ENCODE data around the gene MRRF. TPM values are rescaled to one million over a fixed set of nuclear protein-coding genes. Genes with fewer than 3 reads are reported as not detected.

The MRRF gene
- total RNA-seq, 1 donor from 2014 or later: 38.5 TPM

DNA sequence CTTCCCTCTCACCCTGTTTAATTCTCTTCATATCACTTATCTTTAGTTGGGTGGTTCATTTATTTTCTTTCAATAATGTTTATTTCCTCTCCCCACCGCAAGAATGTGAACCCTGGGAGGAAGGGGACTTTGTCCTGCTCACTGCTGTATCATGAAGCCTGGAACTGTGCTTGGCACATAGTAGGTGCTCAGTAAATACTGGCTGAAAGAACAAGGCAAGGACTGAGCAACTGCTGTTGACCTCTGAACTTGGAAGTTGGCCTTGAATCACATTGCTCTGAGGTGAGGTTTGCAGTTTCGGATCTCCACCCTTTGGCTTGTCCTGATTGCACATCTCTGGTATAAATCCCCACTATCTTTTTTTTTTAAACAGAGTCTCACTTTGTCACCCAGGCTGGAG lies 84.1 kb downstream of the MRRF start:
- H3K36me3 ChIP-seq: no peaks in the 10 kb centered on the region
- H3K27ac ChIP-seq: no peak overlapping the region
- H3K4me1 ChIP-seq: peaks cover 18% of the 10 kb centered on the region
- H3K27me3 ChIP-seq: no peaks in the 10 kb centered on the region
- H3K9me3 ChIP-seq: no peaks in the 10 kb centered on the region
- no peak for TF ChIP-seq POLR2AphosphoS5 (IDR thresholded peaks at IDR 0.05; ENCODE audit: insufficient read depth in 1 of 2, low read depth in 1 of 2)
- TF ChIP-seq POLR2A (IDR thresholded peaks at IDR 0.05): no peak
- TF ChIP-seq, protein P1, sequence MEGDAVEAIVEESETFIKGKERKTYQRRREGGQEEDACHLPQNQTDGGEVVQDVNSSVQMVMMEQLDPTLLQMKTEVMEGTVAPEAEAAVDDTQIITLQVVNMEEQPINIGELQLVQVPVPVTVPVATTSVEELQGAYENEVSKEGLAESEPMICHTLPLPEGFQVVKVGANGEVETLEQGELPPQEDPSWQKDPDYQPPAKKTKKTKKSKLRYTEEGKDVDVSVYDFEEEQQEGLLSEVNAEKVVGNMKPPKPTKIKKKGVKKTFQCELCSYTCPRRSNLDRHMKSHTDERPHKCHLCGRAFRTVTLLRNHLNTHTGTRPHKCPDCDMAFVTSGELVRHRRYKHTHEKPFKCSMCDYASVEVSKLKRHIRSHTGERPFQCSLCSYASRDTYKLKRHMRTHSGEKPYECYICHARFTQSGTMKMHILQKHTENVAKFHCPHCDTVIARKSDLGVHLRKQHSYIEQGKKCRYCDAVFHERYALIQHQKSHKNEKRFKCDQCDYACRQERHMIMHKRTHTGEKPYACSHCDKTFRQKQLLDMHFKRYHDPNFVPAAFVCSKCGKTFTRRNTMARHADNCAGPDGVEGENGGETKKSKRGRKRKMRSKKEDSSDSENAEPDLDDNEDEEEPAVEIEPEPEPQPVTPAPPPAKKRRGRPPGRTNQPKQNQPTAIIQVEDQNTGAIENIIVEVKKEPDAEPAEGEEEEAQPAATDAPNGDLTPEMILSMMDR (IDR thresholded peaks at IDR 0.05): no peak
- no peak for DNase-seq (ENCODE audit: extremely low spot score in 2 of 2)
- no peak overlapping the region for H3K4me3 ChIP-seq
- intact Hi-C loops (cut with DNase I): no loop called here

DNA sequence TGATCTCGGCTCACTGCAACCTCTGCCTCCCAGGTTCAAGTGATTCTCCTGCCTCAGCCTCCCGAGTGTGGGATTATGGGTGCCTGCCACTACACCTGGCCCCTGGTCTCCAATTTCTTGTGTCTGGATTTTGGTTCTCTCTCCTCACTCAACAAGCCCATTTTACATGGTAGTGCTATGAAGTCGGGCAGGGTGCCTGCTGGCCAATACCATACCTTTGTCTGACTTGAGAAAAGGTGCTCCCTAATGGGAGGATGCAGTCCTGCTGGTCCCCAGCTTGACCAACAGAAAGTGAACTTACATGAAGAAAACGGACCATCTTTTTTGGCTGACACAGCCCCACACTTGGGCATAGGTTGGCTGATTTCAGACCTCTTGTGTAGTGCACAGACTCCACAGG lies 84.5 kb downstream of the MRRF start:
- intact Hi-C loops (cut with DNase I): no loop called here
- Histone ChIP-seq H3K4me1 (peaks cover 18% of the 10 kb centered on the region), H3K27ac (no peak overlapping the region), H3K4me3 (no peak overlapping the region), H3K9me3 (no peaks in the 10 kb centered on the region), H3K36me3 (no peaks in the 10 kb centered on the region), H3K27me3 (no peaks in the 10 kb centered on the region)
- TF ChIP-seq, protein P1 (IDR thresholded peaks at IDR 0.05): no peak
- TF ChIP-seq POLR2A (IDR thresholded peaks at IDR 0.05) (no peak), POLR2AphosphoS5 (IDR thresholded peaks at IDR 0.05; ENCODE audit: insufficient read depth in 1 of 2, low read depth in 1 of 2) (no peak)
- DNase-seq (ENCODE audit: extremely low spot score in 2 of 2): no peak

DNA sequence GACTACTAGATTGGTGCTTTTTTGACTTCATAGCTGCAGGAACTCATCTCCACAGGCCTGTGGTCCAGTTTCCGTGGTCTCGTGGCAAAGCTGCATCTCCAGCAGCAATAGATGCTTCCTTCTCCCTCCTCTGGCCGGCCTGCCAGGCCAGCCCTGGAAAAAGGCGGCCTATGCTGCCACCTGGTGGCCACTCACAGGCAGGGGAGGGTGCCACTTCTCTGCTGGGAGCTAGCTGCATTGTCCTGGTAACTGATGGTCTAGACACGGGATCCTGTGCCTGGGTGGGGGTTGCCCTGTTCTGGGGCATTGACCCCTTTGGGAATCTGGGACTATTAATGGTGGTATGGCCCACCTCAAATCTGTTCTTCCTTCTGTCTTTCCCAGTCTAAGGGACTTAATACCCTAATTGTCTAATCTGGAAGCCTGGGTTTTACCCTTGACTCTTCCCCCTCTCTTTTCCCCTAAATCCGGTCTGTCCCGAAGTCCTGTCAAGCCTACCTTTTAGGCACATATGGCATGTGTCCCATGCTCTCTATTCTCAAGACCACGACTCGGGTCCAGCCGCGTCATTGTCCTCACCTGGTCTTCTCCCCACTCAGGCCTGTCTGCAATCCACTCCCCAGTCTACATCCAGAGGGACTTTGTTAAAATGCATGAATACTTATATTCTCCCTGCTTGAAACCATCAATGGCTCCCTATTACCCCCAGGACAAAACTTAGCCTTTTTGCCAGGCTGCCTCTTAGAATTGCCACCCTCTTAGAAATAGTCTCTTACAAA lies 86.1 kb downstream of the MRRF start:
- intact Hi-C loops (cut with DNase I): loop anchor here (2.0 kb wide), 1 partner anchor 226 kb away; no protein-coding TSS in a partner anchor
- TF ChIP-seq, protein P1 (IDR thresholded peaks at IDR 0.05): peak; percentile 94 to 98 (median 96)
- TF ChIP-seq POLR2AphosphoS5 (IDR thresholded peaks at IDR 0.05; ENCODE audit: insufficient read depth in 1 of 2, low read depth in 1 of 2): no peak
- no peak for DNase-seq (ENCODE audit: extremely low spot score in 2 of 2)

DNA sequence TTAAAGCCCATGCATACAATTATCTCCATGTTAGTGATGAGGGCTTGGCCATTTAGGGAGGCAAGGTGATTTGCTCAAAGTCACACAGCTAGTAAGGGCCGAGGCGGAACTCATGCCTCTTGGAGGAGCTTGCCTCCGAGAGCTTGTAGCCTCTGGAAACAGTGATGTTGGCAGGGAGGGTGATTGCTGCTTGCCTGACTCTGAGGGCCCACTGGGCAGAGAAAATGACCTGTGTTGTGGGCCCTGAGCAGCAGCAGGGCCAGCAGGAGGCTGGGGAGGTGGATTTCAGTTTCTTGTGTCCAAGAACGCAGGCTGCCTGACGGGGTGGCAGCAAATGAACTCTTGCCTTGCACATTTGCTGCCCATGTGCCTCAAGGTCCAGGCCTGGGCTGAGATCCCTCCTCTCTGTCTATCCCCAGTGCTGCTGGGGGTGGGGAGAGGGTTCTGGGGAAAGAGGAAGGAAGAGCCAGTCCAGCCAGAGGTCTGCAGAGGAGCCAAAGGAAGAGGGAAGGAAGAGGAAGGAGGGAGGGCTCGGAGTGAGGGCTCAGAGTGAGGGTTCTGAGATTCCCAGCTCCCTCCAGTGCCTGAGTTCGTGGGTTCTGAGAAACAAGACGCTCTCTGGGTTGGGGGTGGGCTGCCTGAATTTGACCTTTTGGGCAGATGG lies 90.0 kb downstream of the MRRF start:
- Histone ChIP-seq H3K36me3 (no peaks in the 10 kb centered on the region), H3K4me3 (no peak overlapping the region), H3K27me3 (no peaks in the 10 kb centered on the region), H3K27ac (no peak overlapping the region), H3K4me1 (no peaks in the 10 kb centered on the region), H3K9me3 (no peaks in the 10 kb centered on the region)
- TF ChIP-seq POLR2A (IDR thresholded peaks at IDR 0.05) (no peak), POLR2AphosphoS5 (IDR thresholded peaks at IDR 0.05; ENCODE audit: insufficient read depth in 1 of 2, low read depth in 1 of 2) (no peak)
- TF ChIP-seq, protein P1 (IDR thresholded peaks at IDR 0.05): no peak
- DNase-seq (ENCODE audit: extremely low spot score in 2 of 2): no peak
- intact Hi-C loops (cut with DNase I): loop anchor here (5.0 kb wide), 1 partner anchor 252 kb away; no protein-coding TSS in a partner anchor

More for the DNA sequence above, 86.1 kb downstream of the MRRF start:
- H3K27me3 ChIP-seq: no peaks in the 10 kb centered on the region
- peaks cover 18% of the 10 kb centered on the region for H3K4me1 ChIP-seq
- no peaks in the 10 kb centered on the region for H3K9me3 ChIP-seq
- H3K36me3 ChIP-seq: no peaks in the 10 kb centered on the region
- H3K27ac ChIP-seq: no peak overlapping the region
- H3K4me3 ChIP-seq: no peak overlapping the region

All from vagina (tissue), 2 donors.